HepG2 (cell line): ENCODE results near the gene OR1F1.

Experiments
- ATF6 ChIP-seq: sonication (generic); formaldehyde crosslinking; conservative IDR thresholded peaks from 2 replicates; pipeline ENCODE4 v1.4.0; 2020; ENCODE audit warnings: missing genetic modification reagents
- CTCF ChIP-seq: sonication (generic); formaldehyde crosslinking; IDR thresholded peaks from 2 replicates; pipeline ENCODE4 v1.5.0; 2020; ENCODE audit warnings: mild to moderate bottlenecking, missing genetic modification reagents, moderate library complexity
- E2F5 ChIP-seq: sonication (generic); formaldehyde crosslinking; conservative IDR thresholded peaks from 2 replicates; pipeline ENCODE4 v1.4.0; 2020; ENCODE audit warnings: missing genetic modification reagents
- IRX3 ChIP-seq: sonication (generic); formaldehyde crosslinking; IDR thresholded peaks from 2 replicates; pipeline ENCODE4 v1.8.1; 2023; ENCODE audit warnings: mild to moderate bottlenecking, low read depth, missing genetic modification reagents, borderline replicate concordance
- NONO ChIP-seq, 2 experiments: fragments of 450-650 bp in 1 of 2; sonication (generic) in 1 of 2; formaldehyde crosslinking in 1 of 2; IDR thresholded peaks in 1 of 2; conservative IDR thresholded peaks in 1 of 2; 2 replicates each; pipeline versions ENCODE4 v1.6.1 to v1.8.0; 2017 to 2022; ENCODE audit warnings: mild to moderate bottlenecking in 1 of 2, missing genetic modification reagents in 1 of 2, moderate library complexity in 1 of 2
- PRDM10 ChIP-seq: sonication (generic); formaldehyde crosslinking; IDR thresholded peaks from 2 replicates; pipeline ENCODE4 v1.4.0; 2020; ENCODE audit warnings: low read depth, missing genetic modification reagents
- RNF219 ChIP-seq: sonication (generic); formaldehyde crosslinking; IDR thresholded peaks from 2 replicates; pipeline ENCODE4 v1.5.0; 2020; ENCODE audit warnings: mild to moderate bottlenecking, missing genetic modification reagents
- SNAPC5 ChIP-seq: sonication (generic); formaldehyde crosslinking; IDR thresholded peaks from 2 replicates; pipeline ENCODE4 v1.8.1; 2023; ENCODE audit warnings: mild to moderate bottlenecking, missing genetic modification reagents, borderline replicate concordance
- ZBTB42 ChIP-seq: sonication (generic); formaldehyde crosslinking; IDR thresholded peaks from 2 replicates; pipeline ENCODE4 v1.5.0; 2020; ENCODE audit warnings: mild to moderate bottlenecking, missing genetic modification reagents
- ZNF546 ChIP-seq: sonication (generic); formaldehyde crosslinking; conservative IDR thresholded peaks from 2 replicates; pipeline ENCODE4 v1.8.1; 2023; ENCODE audit warnings: mild to moderate bottlenecking, missing genetic modification reagents
- ZNF776 ChIP-seq: sonication (generic); formaldehyde crosslinking; IDR thresholded peaks from 2 replicates; pipeline ENCODE4 v1.4.0; 2020; ENCODE audit warnings: mild to moderate bottlenecking, missing genetic modification reagents
- ZNF788 ChIP-seq: sonication (generic); formaldehyde crosslinking; IDR thresholded peaks from 2 replicates; pipeline ENCODE4 v1.5.0; 2020; ENCODE audit warnings: mild to moderate bottlenecking, missing genetic modification reagents, borderline replicate concordance

- no peak for TF ChIP-seq ZNF546 (CRISPR knock-in tag)
- TF ChIP-seq SNAPC5 (CRISPR knock-in tag), result no peak
- TF ChIP-seq ZNF776, result no peak
- TF ChIP-seq CTCF (CRISPR knock-in tag), result no peak
- no peak for TF ChIP-seq RNF219 (CRISPR knock-in tag)
- TF ChIP-seq PRDM10 (CRISPR knock-in tag), result no peak
- no peak for TF ChIP-seq NONO (IDR thresholded peaks at IDR 0.05)
- no peak for TF ChIP-seq NONO (CRISPR knock-in tag; conservative IDR thresholded peaks at IDR 0.05)
- no peak for TF ChIP-seq ZBTB42 (CRISPR knock-in tag)
- TF ChIP-seq E2F5 (CRISPR knock-in tag), result no peak
- no peak for TF ChIP-seq ZNF788 (CRISPR knock-in tag)
- TF ChIP-seq ATF6 (CRISPR knock-in tag), result no peak
- no peak for TF ChIP-seq IRX3
Measured at GRCh38 chr16:3249451-3249850, 61.4 kb downstream of the OR1F1 start.
